Heart right ventricle (tissue), 16 donors: ENCODE results near the gene PIAS2. TPM values are rescaled to one million over a fixed set of nuclear protein-coding genes. Genes with fewer than 3 reads are reported as not detected.

ENCODE experiments used
- ATAC-seq, 8 donors: fragments of 200-7000 bp; cut with Tn5 transposase; one replicate each; pipeline ENCODE4 v1.9.1; 2020; ENCODE audit warnings: mild to moderate bottlenecking in 8 of 8, moderate library complexity in 8 of 8, moderate number of reproducible peaks in 1 of 8
- DNase-seq, 2 donors: peaks; one replicate each; pipeline ENCODE4 v3.0.0-alpha.2; 2020
- H3K27ac ChIP-seq, 10 donors: fragments of 200-600 bp; sonication (generic) in 2 of 10; one replicate each; pipeline versions ENCODE4 v1.5.0 to v1.8.0; 2020 to 2022; ENCODE audit warnings: mild to moderate bottlenecking in 3 of 10
- H3K27me3 ChIP-seq, 7 donors: fragments of 200-600 bp; one replicate each; pipeline ENCODE4 v1.8.0; 2021 to 2022; ENCODE audit warnings: mild to moderate bottlenecking in 2 of 7
- H3K36me3 ChIP-seq, 9 donors: fragments of 200-600 bp; sonication (generic) in 1 of 9; one replicate each; pipeline versions ENCODE4 v1.5.0 to v1.8.0; 2020 to 2022; ENCODE audit warnings: mild to moderate bottlenecking in 2 of 9
- H3K4me1 ChIP-seq, 9 donors: fragments of 200-600 bp; sonication (generic) in 1 of 9; one replicate each; pipeline versions ENCODE4 v1.5.0 to v1.8.0; 2020 to 2022; ENCODE audit warnings: mild to moderate bottlenecking in 4 of 9
- H3K4me3 ChIP-seq, 10 donors: fragments of 200-600 bp; sonication (generic) in 2 of 10; one replicate each; pipeline versions ENCODE4 v1.5.0 to v1.8.0; 2020 to 2022; ENCODE audit warnings: mild to moderate bottlenecking in 7 of 10, moderate library complexity in 2 of 10
- H3K9me3 ChIP-seq, 11 donors: fragments of 200-600 bp in 10 of 11; sonication (generic) in 2 of 11; one replicate each; pipeline versions ENCODE4 v1.5.0 to v1.8.0; 2013 to 2022; ENCODE audit warnings: mild to moderate bottlenecking in 2 of 11, control low read depth in 1 of 11, moderate library complexity in 1 of 11
- WGBS, 2 donors: extraction: QIAGEN DNeasy Blood & Tissue Kit; methylation state at CpG; one replicate each; pipeline ENCODE4 v1.1.7; 2013; ENCODE audit warnings: inconsistent platforms in 1 of 2; 5-methylcytosine and 5-hydroxymethylcytosine counted together
- intact Hi-C, 10 donors: fragments of 100-400 bp; cut with DNase I; formaldehyde crosslinking; loops; one replicate each; pipeline versions ENCODE4 v1.11.1 to v1.14.2; 2022
- polyA plus RNA-seq, 2 donors: library from polyadenylated mRNA; stranded (reverse); fragments of 200-250 nt; gene quantifications; one replicate each; pipeline ENCODE4 v1.2.3, GENCODE V29; 2013
- total RNA-seq, 10 donors: library from RNA; stranded (reverse); fragmentation: NEBNext Ultra II Directional in 3 of 10; extraction: Animal tissue kit (Norgen Biotek cat#: 25700) in 3 of 10; gene quantifications; one replicate each; pipeline versions ENCODE4 v1.2.1 to v1.2.4, GENCODE V29; 2021 to 2023
- TF ChIP-seq, protein P1 (sequence below), 9 donors: fragments of 200-600 bp; sonication (generic) in 2 of 9; IDR thresholded peaks; one replicate each; pipeline versions ENCODE4 v1.5.0 to v1.8.0; 2021 to 2022; ENCODE audit warnings: antibody characterized with exemption in 9 of 9, mild to moderate bottlenecking in 5 of 9, moderate library complexity in 1 of 9
- donor health status: Arrhythmogenic right ventricular cardiomyopathy.
- donor health status: ischemic (EF 13 %, LVEDD 7.1; RV severe dilation, severe dysfunction).
- donor health status: healthy with polysubstance abuse.
- donor health status: DM: no; HTN: yes; CAD: no.
- donor health status: DM: no; HTN: no; CAD: no.
- donor health status: ischemic (EF 25% LVEDD 6.9; RV normal size, moderate dysfunction).
- donor health status: ischemic (EF 25% LVEDD 5.7; RV mildly dilated, moderate dysfunction).
- donor health status: healthy.
- donor health status: DM: yes; HTN: yes; CAD: no.
- donor health status: Ischemic cardiomyopathy.
- donor health status: ischemic (EF 35%, LVEDD 5.7; RV mildly dilated, moderate dysfunction).
- donor health status: nonischemic (EF 11% LVEDD 7.7; RV severe dilation, severe dysfunction).
- donor health status: DM: yes; HTN: yes; CAD: no.
- donor health status: PGD.
- donor health status: ischemic (EF 29% LVEDD 5.4; RV normal size, mild dysfunction).
- donor health status: nonischemic (EF 23%, LVEDD 6.1; RV moderate dilation, normal function).

PIAS2 gene
- total and polyA plus RNA-seq, 12 donors = 3.4 to 39.2 (median 32.8) TPM

DNA sequence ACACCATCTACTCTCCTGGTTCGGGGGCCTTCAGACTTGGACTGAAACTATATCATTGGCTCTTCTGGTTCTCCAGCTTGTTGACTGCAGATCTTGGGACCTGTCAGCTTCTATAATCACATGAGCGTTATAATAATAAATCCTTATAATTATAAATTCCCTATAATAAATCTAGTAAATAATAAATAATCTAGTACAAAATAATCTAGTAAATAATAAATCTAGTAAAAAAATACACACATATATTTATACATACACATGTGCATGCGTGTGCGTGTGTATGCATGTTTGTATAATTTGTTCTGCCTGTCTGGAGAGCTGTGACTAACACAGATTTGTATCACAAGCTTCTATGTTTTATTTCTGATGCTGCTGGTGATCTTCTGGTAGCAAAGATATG, 40.9 kb upstream of the PIAS2 start:
- ATAC-seq (no peak), DNase-seq (no peak)
- intact Hi-C loops = no loop called here
- Histone ChIP-seq H3K4me1 (no peaks in the 10 kb centered on the region), H3K27me3 (peaks cover 0 to 9% (median 0%) of the 10 kb centered on the region in 7 donors), H3K9me3 (no peaks in the 10 kb centered on the region), H3K36me3 (no peaks in the 10 kb centered on the region), H3K4me3 (no peak overlapping the region), H3K27ac (no peak overlapping the region)
- WGBS, 2 donors = 87 to 92% methylated on average over 4 of the region's 4 CpGs
- TF ChIP-seq, protein P1, sequence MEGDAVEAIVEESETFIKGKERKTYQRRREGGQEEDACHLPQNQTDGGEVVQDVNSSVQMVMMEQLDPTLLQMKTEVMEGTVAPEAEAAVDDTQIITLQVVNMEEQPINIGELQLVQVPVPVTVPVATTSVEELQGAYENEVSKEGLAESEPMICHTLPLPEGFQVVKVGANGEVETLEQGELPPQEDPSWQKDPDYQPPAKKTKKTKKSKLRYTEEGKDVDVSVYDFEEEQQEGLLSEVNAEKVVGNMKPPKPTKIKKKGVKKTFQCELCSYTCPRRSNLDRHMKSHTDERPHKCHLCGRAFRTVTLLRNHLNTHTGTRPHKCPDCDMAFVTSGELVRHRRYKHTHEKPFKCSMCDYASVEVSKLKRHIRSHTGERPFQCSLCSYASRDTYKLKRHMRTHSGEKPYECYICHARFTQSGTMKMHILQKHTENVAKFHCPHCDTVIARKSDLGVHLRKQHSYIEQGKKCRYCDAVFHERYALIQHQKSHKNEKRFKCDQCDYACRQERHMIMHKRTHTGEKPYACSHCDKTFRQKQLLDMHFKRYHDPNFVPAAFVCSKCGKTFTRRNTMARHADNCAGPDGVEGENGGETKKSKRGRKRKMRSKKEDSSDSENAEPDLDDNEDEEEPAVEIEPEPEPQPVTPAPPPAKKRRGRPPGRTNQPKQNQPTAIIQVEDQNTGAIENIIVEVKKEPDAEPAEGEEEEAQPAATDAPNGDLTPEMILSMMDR (IDR thresholded peaks at IDR 0.05) = no peak

- ATAC-seq (no peak), DNase-seq (no peak)
- H3K36me3 ChIP-seq = no peaks in the 10 kb centered on the region
- TF ChIP-seq, protein P1 (IDR thresholded peaks at IDR 0.05) = no peak
- H3K27ac ChIP-seq = no peak overlapping the region
- H3K27me3 ChIP-seq = no peaks in the 10 kb centered on the region
- 57 to 67% methylated on average over 5 of the region's 5 CpGs for WGBS, 2 donors
- H3K9me3 ChIP-seq = no peaks in the 10 kb centered on the region
- no peaks in the 10 kb centered on the region for H3K4me1 ChIP-seq
- no peak overlapping the region for H3K4me3 ChIP-seq
- intact Hi-C loops = no loop called here
Measured at GRCh38 chr18:46953195-46953594, 35.9 kb upstream of the PIAS2 start.

GRCh38 chr18:46950064-46950656, 32.9 kb upstream of the PIAS2 start:
- no peak for ATAC-seq
- 67 to 68% methylated on average over 5 of the region's 5 CpGs for WGBS, 2 donors
- peaks cover 0 to 4% (median 0%) of the 10 kb centered on the region in 7 donors for H3K27me3 ChIP-seq
- no peaks in the 10 kb centered on the region for H3K9me3 ChIP-seq
- TF ChIP-seq, protein P1 (IDR thresholded peaks at IDR 0.05) = peak in 6 of 9 donors; percentile 25 to 48 (median 38)
- H3K36me3 ChIP-seq = no peaks in the 10 kb centered on the region
- peaks cover 0 to 9% (median 3%) of the 10 kb centered on the region in 9 donors for H3K4me1 ChIP-seq
- no peak overlapping the region for H3K4me3 ChIP-seq
- intact Hi-C loops = no loop called here
- no peak overlapping the region for H3K27ac ChIP-seq
- no peak for DNase-seq

DNA sequence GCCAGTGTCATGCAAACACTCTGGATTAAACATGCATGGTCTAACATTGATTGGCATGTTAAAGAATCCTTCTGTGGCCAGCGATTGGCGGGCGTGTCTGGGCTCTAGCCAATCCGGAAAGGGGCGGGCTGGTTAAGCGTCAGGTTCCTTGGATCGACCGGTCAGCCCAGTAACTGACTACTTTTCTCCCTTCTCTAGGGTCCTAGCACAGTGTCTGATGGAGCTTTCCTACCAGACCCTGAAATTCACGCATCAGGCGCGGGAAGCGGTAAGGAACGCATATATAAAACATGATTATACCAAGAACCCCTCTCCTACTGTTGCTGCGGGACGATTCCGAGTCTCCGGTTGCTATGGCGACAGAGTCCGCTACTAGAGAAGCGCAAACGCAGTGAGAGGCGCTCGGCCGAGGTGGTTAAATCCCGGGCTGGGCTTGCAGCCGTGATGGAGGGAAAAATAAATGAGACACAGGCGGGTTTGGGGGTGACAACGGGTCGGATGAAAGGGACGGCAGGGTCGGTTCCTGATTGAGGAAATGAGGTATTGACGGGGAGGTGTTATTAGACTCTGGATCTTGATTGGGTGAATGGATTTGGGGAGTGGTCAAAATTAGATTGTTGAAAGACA, 29.5 kb upstream of the PIAS2 start:
- Histone ChIP-seq H3K4me3 (peak overlapping the region; percentile 35 to 71 (median 67)), H3K9me3 (no peaks in the 10 kb centered on the region), H3K36me3 (no peaks in the 10 kb centered on the region), H3K27me3 (peaks cover 0 to 4% (median 0%) of the 10 kb centered on the region in 7 donors), H3K27ac (no peak overlapping the region), H3K4me1 (peaks cover 0 to 9% (median 3%) of the 10 kb centered on the region in 9 donors)
- 1 to 2% methylated on average over 32 of the region's 32 CpGs for WGBS, 2 donors
- intact Hi-C loops = no loop called here
- DNase-seq = peak; percentile 79 to 85
- peak; percentile 95 to 99 (median 98) for ATAC-seq
- TF ChIP-seq, protein P1 (IDR thresholded peaks at IDR 0.05) = no peak
